K562 (cell line): Measurements from ENCODE around the gene OXT.

Experiments used
- CBX8 ChIP-seq: fragments of 200-600 bp; sonication (generic); IDR thresholded peaks from 2 replicates; pipeline ENCODE4 v1.6.1; 2012; ENCODE audit warnings: borderline replicate concordance, mixed run types, low read depth, mild to moderate bottlenecking, moderate library complexity, mixed read lengths, low read length, control low read depth, inconsistent platforms; ENCODE audit not compliant: poor library complexity, severe bottlenecking; ENCODE audit errors: extremely low read depth
- CTCF ChIP-seq, 3 experiments: IDR thresholded peaks in 2 of 3; conservative IDR thresholded peaks in 1 of 3; 2 replicates each; pipeline ENCODE4 v1.5.1; 2011 to 2012; ENCODE audit warnings: low read length in 3 of 3, mild to moderate bottlenecking in 3 of 3, control low read depth in 2 of 3, improper control_type of control experiment in 1 of 3, inconsistent platforms in 1 of 3, low read depth in 1 of 3, mixed read lengths in 1 of 3, moderate library complexity in 1 of 3; ENCODE audit not compliant: insufficient read depth in 2 of 3
- FOSL1 ChIP-seq: fragments of 200-800 bp; sonication (Bioruptor generic); conservative IDR thresholded peaks from 2 replicates; pipeline ENCODE4 v1.6.1; 2016; ENCODE audit warnings: missing genetic modification characterization, missing compliant biosample characterization
- HBP1 ChIP-seq: fragments of 450-650 bp; formaldehyde crosslinking; IDR thresholded peaks from 2 replicates; pipeline ENCODE4 v1.4.0; 2022; ENCODE audit warnings: missing genetic modification characterization
- KLF1 ChIP-seq: fragments of 450-650 bp; IDR thresholded peaks from 2 replicates; pipeline ENCODE4 v1.6.1; 2016; ENCODE audit warnings: missing genetic modification characterization, missing compliant biosample characterization
- MXI1 ChIP-seq: IDR thresholded peaks from 2 replicates; pipeline ENCODE4 v1.6.1; 2011; ENCODE audit warnings: low read depth, mild to moderate bottlenecking, improper control_type of control experiment, low read length
- POLR2A ChIP-seq: fragments of 450-650 bp; conservative IDR thresholded peaks from 2 replicates; pipeline ENCODE4 v1.6.1; 2016
- POLR2AphosphoS2 ChIP-seq: IDR thresholded peaks from 2 replicates; pipeline ENCODE4 v1.6.1; 2012; ENCODE audit warnings: low read length, improper control_type of control experiment
- PTRF ChIP-seq: fragments of 450-650 bp; IDR thresholded peaks from 2 replicates; pipeline ENCODE4 v1.6.1; 2016; ENCODE audit warnings: mild to moderate bottlenecking, missing genetic modification characterization, missing compliant biosample characterization
- RNF2 ChIP-seq: sonication (generic); IDR thresholded peaks from 2 replicates; pipeline ENCODE4 v1.6.1; 2016
- TCF7L2 ChIP-seq: fragments of 150-350 bp; IDR thresholded peaks from 2 replicates; pipeline ENCODE4 v1.6.1; 2016; ENCODE audit warnings: low read depth, mild to moderate bottlenecking, low read length, moderate library complexity
- ZBTB33 ChIP-seq: sonication (generic); formaldehyde crosslinking; IDR thresholded peaks from 2 replicates; pipeline ENCODE4 v1.8.1; 2023; ENCODE audit warnings: mild to moderate bottlenecking, missing genetic modification reagents
- ZNF174 ChIP-seq: fragments of 250-450 bp; sonication (Bioruptor Pico); IDR thresholded peaks from 2 replicates; pipeline ENCODE4 v1.4.0; 2020; ENCODE audit warnings: mild to moderate bottlenecking

GRCh38 chr20:3070725-3071124 lies 695 bp upstream of the OXT start:
- TF ChIP-seq POLR2AphosphoS2, result no peak
- TF ChIP-seq HBP1 (CRISPR knock-in tag), result no peak
- no peak for TF ChIP-seq CBX8
- no peak for TF ChIP-seq ZNF174 (CRISPR knock-in tag)
- TF ChIP-seq MXI1, result no peak
- no peak for TF ChIP-seq FOSL1
- no peak for TF ChIP-seq CTCF (IDR thresholded peaks at IDR 0.05 in 2 of 3, conservative IDR thresholded peaks at IDR 0.05 in 1 of 3; ENCODE audit: insufficient read depth in 2 of 3, low read depth in 1 of 3, low read length in 3 of 3)
- no peak for TF ChIP-seq ZBTB33 (CRISPR knock-in tag)
- no peak for TF ChIP-seq RNF2
- no peak for TF ChIP-seq TCF7L2
- TF ChIP-seq PTRF, result no peak
- no peak for TF ChIP-seq POLR2A
- TF ChIP-seq KLF1 (tag), result no peak
